ENCODE data around the gene VEGFC. TPM values are rescaled to one million over a fixed set of nuclear protein-coding genes. Genes with fewer than 3 reads are reported as not detected.

The VEGFC gene
- total RNA-seq, 2 donors from 2014 or later, result not detected

DNA sequence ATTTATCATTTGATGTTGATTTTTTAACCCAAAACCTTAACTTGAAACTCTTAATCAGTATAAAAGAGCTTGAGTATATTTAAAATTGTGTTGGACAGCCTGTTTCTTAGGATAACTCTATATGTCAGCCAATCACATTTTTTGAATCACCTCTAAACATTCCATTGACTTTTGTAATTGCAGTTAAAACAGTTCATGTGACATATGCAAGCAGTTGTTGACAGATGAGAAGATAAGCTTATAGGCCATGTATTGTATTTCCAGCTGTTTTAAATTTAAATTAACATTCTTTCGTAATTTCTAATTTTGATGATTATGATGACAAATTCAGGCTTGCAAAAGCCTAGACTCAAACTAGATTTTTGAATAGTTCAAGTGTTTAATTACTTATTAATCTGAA is 17.4 kb downstream of the VEGFC start:
- H3K4me3 Mint-ChIP-seq, result no peak overlapping the region

DNA sequence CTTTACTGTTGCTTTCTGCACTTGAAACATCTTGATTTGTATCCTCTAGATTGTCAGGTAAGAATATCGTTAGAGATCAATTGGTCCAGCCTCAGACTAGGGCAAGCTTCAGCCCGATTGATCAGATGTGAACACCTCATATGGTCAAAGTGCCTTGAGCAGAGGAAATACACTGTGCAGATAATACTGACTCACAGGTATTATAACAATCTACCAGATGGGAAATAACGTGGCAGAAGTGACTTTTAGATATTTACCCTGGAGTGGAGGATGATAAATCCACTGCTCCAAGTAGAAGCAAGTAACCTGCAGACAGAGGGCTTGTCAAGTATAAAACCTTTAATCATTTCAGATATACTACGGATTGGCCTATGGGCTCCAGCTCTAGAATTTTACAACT is 17.9 kb downstream of the VEGFC start:
- Mint-ChIP-seq H3K27ac (no peak overlapping the region), H3K4me1 (ENCODE audit: low read depth) (no peaks in the 10 kb centered on the region)

More for the DNA sequence above, 17.4 kb downstream of the VEGFC start:
- DNase-seq (no peak), ATAC-seq (replicated peaks in 1 of 2) (no peak)
- Mint-ChIP-seq H3K27me3 (ENCODE audit: low read depth) (no peaks in the 10 kb centered on the region), H3K9me3 (peaks cover 0 to 1% of the 10 kb centered on the region in 2 donors), H3K4me1 (ENCODE audit: low read depth) (no peaks in the 10 kb centered on the region), H3K27ac (no peak overlapping the region), H3K36me3 (ENCODE audit: insufficient read depth in 2 of 2) (no peaks in the 10 kb centered on the region)

DNA sequence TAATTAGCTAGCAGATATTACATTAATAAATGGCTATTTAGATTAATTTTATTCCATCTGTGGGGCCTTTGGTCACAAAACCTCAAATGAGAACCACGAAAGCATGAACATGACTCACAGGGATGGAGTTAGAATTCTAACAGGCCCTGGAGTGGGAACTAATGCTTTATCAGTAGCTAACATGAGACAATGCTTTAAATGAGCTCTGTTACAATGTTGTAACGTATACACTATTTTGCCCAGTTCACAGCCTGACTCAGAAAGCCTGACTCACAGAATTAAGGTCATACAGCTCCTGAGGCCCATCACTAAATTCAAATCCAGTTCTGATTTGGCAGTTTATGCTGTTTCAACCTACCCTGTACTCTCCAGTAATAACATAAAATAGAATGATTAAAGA is 23.2 kb downstream of the VEGFC start:
- no peak overlapping the region for H3K4me3 Mint-ChIP-seq
- no peaks in the 10 kb centered on the region for H3K36me3 Mint-ChIP-seq (ENCODE audit: insufficient read depth in 2 of 2)
- ATAC-seq (replicated peaks in 1 of 2) (no peak), DNase-seq (no peak)
- H3K9me3 Mint-ChIP-seq, result peaks cover 0 to 2% of the 10 kb centered on the region in 2 donors
- no peaks in the 10 kb centered on the region for H3K27me3 Mint-ChIP-seq (ENCODE audit: low read depth)
- H3K4me1 Mint-ChIP-seq (ENCODE audit: low read depth), result no peaks in the 10 kb centered on the region
- H3K27ac Mint-ChIP-seq, result no peak overlapping the region

More for the DNA sequence above, 17.9 kb downstream of the VEGFC start:
- ATAC-seq (replicated peaks in 1 of 2) (no peak), DNase-seq (no peak)
- Mint-ChIP-seq H3K9me3 (peaks cover 0 to 1% of the 10 kb centered on the region in 2 donors), H3K36me3 (ENCODE audit: insufficient read depth in 2 of 2) (no peaks in the 10 kb centered on the region), H3K4me3 (no peak overlapping the region), H3K27me3 (ENCODE audit: low read depth) (no peaks in the 10 kb centered on the region)

DNA sequence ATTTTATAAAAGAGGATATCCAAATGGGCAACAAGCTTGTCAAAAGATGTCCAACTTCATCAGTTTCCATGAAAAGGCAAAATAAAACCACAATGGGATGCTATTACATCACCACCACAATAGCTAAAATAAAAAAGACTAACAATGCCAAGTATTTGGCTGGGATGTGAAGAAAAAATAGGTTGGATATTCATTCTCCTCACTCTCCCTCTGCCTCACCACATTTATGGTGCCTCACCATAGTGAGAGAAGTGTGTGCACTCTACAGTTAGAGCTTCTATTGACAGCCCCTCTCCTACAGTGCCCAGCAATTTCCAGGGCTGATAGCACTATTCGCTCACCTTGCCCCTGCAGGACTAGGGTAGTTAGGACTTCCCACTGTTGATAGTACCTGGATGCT is 25.5 kb downstream of the VEGFC start:
- Mint-ChIP-seq H3K27me3 (ENCODE audit: low read depth) (no peaks in the 10 kb centered on the region), H3K4me3 (no peak overlapping the region), H3K9me3 (peaks cover 0 to 2% of the 10 kb centered on the region in 2 donors), H3K4me1 (ENCODE audit: low read depth) (no peaks in the 10 kb centered on the region), H3K27ac (no peak overlapping the region), H3K36me3 (ENCODE audit: insufficient read depth in 2 of 2) (no peaks in the 10 kb centered on the region)
- ATAC-seq (replicated peaks in 1 of 2), result no peak
- DNase-seq, result no peak

DNA sequence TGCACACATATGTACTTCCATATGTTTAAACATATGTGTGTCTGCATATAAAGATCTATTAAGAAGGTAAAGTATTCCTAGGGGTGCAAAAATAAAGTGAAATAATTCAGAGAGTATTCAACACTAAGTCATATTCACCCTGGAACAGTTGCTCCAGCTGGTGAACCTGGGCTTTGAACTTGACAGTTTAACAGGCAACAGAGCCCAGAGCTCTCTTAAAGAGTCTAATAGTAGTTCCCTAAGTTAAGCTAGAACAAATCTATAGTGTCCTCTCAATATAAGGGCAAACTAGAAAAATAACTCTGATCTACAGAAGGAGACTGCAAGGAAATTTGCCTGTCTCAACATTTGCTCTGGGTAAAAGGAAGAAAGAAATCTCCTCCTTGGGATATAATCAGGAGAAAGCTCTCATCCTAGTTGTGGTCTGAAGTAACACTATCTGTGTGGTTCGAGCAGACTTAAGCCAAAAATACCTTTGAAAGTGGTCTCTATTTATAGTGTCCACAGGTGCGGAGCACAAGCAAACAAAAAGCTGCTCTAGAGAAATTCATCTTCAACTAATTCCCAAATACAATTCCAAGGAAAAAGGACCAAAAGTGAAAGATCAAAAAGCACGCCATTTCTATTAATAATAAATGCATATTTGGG is 29.9 kb downstream of the VEGFC start:
- H3K9me3 Mint-ChIP-seq, result peaks cover 0 to 2% of the 10 kb centered on the region in 2 donors
- no peak overlapping the region for H3K4me3 Mint-ChIP-seq
- ATAC-seq (replicated peaks in 1 of 2) (no peak), DNase-seq (no peak)
- H3K36me3 Mint-ChIP-seq (ENCODE audit: insufficient read depth in 2 of 2), result peaks cover 0 to 2% of the 10 kb centered on the region in 2 donors
- H3K27me3 Mint-ChIP-seq (ENCODE audit: low read depth), result no peaks in the 10 kb centered on the region
- no peaks in the 10 kb centered on the region for H3K4me1 Mint-ChIP-seq (ENCODE audit: low read depth)
- H3K27ac Mint-ChIP-seq, result no peak overlapping the region

DNA sequence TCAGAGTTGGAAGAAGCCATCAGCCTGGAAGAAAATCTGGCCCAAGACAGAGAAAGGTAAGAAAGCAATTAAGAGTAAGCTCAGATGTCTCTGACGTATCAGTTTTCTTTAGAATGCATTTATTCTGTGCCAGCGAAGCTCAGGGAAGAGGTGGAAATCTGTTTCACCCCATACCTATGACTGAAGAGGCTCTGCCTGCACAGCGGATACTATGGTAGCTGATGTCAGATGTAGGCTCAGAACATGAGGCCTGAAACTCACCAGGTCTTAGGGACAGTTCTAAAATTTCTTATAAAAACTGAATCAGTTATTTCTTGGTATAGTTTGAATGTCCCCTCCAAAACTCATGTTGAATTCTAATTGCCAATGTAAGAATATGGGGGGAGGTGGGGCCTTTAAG is 30.9 kb downstream of the VEGFC start:
- Mint-ChIP-seq H3K27ac (no peak overlapping the region), H3K36me3 (ENCODE audit: insufficient read depth in 2 of 2) (peaks cover 0 to 2% of the 10 kb centered on the region in 2 donors), H3K4me3 (no peak overlapping the region), H3K4me1 (ENCODE audit: low read depth) (no peaks in the 10 kb centered on the region), H3K9me3 (peaks cover 0 to 2% of the 10 kb centered on the region in 2 donors), H3K27me3 (ENCODE audit: low read depth) (no peaks in the 10 kb centered on the region)
- no peak for ATAC-seq (replicated peaks in 1 of 2)
- no peak for DNase-seq

DNA sequence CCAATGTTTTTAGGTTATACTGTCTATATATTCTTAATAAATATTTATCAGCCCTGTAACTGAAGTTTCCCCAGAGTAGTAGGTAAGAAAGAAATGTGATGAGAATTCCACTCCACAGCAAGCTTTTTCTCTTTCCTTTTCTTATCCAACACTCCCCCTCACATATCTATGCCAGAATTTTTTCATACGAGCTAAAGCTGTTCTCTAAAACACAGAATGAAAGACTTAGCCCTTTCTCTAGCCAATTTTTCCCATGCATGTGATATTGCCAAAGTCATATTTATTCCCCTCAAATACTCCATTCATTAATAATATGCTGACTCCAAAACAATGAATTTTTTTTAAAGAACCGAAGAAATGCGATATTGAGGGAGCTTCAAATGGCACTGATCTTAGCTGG is 32.3 kb downstream of the VEGFC start:
- no peak overlapping the region for H3K27ac Mint-ChIP-seq
- H3K4me3 Mint-ChIP-seq, result no peak overlapping the region
- peaks cover 0 to 2% of the 10 kb centered on the region in 2 donors for H3K36me3 Mint-ChIP-seq (ENCODE audit: insufficient read depth in 2 of 2)
- H3K4me1 Mint-ChIP-seq (ENCODE audit: low read depth), result no peaks in the 10 kb centered on the region
- ATAC-seq (replicated peaks in 1 of 2) (no peak), DNase-seq (no peak)
- H3K27me3 Mint-ChIP-seq (ENCODE audit: low read depth), result no peaks in the 10 kb centered on the region
- H3K9me3 Mint-ChIP-seq, result no peaks in the 10 kb centered on the region

DNA sequence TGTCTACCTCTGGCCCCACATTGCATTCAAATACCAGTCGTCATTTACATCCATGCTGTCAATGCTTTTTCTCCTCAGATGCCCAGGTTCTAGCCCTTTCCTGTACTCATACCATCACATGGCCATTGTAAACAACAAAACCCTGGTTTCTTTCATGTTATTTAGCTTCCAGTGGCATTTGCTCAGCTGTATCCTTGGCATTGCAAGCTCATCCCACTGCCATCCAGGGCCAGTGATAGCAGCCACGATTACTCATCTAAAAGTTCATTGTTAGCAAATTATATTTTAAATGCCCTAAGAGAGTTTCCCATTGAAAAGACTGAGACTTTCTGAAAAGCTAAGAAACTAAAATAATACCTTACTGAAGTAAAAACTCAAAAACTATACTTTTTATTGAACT is 34.0 kb downstream of the VEGFC start:
- Mint-ChIP-seq H3K9me3 (no peaks in the 10 kb centered on the region), H3K27ac (no peak overlapping the region), H3K36me3 (ENCODE audit: insufficient read depth in 2 of 2) (peaks cover 0 to 2% of the 10 kb centered on the region in 2 donors), H3K4me3 (no peak overlapping the region), H3K27me3 (ENCODE audit: low read depth) (no peaks in the 10 kb centered on the region), H3K4me1 (ENCODE audit: low read depth) (no peaks in the 10 kb centered on the region)
- no peak for ATAC-seq (replicated peaks in 1 of 2)
- no peak for DNase-seq

DNA sequence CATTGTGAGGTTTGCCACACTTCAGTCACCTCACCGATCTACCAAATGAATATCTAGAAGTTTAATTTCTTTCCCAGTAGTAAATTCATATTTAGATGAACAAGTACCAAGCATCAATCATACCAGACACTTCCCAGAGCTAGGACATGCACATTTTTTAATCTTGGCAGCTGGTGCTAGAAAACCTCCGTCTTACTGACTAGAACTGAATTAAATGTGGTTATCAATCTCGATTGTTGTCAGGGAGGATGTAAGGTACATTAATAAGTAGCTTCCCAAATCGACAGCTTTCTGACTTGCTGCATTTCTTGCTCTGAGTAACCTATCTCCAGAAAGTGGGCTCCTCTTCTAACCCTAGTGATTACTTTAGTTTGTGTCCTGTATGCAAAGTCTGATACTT is 34.4 kb downstream of the VEGFC start:
- ATAC-seq (replicated peaks in 1 of 2), result no peak
- H3K27ac Mint-ChIP-seq, result no peak overlapping the region
- no peak for DNase-seq
- H3K4me3 Mint-ChIP-seq, result no peak overlapping the region
- H3K27me3 Mint-ChIP-seq (ENCODE audit: low read depth), result no peaks in the 10 kb centered on the region
- peaks cover 0 to 2% of the 10 kb centered on the region in 2 donors for H3K36me3 Mint-ChIP-seq (ENCODE audit: insufficient read depth in 2 of 2)
- H3K4me1 Mint-ChIP-seq (ENCODE audit: low read depth), result no peaks in the 10 kb centered on the region
- H3K9me3 Mint-ChIP-seq, result no peaks in the 10 kb centered on the region

DNA sequence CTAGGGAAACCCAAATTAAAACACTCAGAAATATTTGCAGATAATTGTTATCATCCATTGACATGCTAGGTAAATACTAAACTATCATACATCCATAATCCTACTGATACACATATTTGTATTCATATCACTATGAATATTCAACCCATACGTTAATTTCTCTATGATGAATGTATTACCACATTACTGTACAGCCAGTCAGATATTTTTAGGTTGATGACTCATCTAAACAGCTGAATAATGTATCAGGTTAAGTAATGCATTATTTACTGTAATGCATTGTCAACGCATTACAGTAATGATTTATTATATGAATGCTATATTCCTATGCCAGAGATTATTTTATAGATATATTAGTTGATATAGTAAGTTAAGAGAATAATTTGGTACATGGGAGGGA is 37.1 kb downstream of the VEGFC start:
- no peak overlapping the region for H3K4me3 Mint-ChIP-seq
- H3K36me3 Mint-ChIP-seq (ENCODE audit: insufficient read depth in 2 of 2), result peaks cover 0 to 2% of the 10 kb centered on the region in 2 donors
- no peaks in the 10 kb centered on the region for H3K9me3 Mint-ChIP-seq
- H3K4me1 Mint-ChIP-seq (ENCODE audit: low read depth), result no peaks in the 10 kb centered on the region
- no peaks in the 10 kb centered on the region for H3K27me3 Mint-ChIP-seq (ENCODE audit: low read depth)
- no peak overlapping the region for H3K27ac Mint-ChIP-seq
- ATAC-seq (replicated peaks in 1 of 2), result no peak
- DNase-seq, result no peak

DNA sequence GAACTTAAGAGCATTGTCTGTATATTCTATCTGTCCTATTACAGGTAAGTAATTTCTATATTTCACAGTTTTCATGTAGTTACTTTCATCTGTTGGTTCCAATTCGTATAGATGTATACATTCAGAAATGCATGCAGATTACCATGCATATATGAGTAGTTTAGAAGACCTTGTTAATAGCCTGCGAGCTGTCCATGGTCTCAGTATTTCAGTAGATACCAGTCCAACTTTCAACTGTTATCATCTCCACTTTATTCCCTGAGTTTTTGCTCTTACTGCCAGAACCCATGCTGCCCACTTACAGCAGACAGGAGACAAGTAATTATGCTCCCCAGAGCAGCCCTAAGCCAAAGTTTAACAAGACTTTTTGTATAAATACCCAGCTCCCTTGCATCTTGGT is 37.7 kb downstream of the VEGFC start:
- Mint-ChIP-seq H3K9me3 (no peaks in the 10 kb centered on the region), H3K36me3 (ENCODE audit: insufficient read depth in 2 of 2) (peaks cover 0 to 2% of the 10 kb centered on the region in 2 donors), H3K4me3 (no peak overlapping the region), H3K27ac (no peak overlapping the region), H3K4me1 (ENCODE audit: low read depth) (no peaks in the 10 kb centered on the region), H3K27me3 (ENCODE audit: low read depth) (no peaks in the 10 kb centered on the region)
- ATAC-seq (replicated peaks in 1 of 2) (no peak), DNase-seq (no peak)

DNA sequence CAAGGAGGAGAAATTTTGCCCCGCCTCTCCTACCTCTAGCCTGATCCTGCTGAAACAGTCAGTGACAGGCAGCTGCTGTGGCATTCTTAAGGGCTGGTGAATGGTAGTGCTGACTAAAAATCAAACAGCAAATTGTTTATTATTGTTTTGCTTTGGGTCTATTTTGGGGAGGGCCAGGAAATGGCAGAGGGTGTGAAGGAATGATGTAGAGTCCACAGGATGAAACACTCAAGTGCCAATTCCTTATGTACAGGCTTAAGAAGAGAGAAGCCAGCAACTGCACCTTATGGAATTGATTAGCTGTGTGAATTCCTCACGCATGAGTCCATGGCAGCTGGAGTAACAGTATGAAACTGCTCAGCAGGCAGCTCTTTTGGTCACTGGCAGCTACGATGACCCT is 39.7 kb downstream of the VEGFC start:
- no peak for DNase-seq
- Mint-ChIP-seq H3K27me3 (ENCODE audit: low read depth) (no peaks in the 10 kb centered on the region), H3K27ac (no peak overlapping the region), H3K9me3 (no peaks in the 10 kb centered on the region), H3K4me3 (no peak overlapping the region), H3K36me3 (ENCODE audit: insufficient read depth in 2 of 2) (no peaks in the 10 kb centered on the region), H3K4me1 (ENCODE audit: low read depth) (no peaks in the 10 kb centered on the region)
- ATAC-seq (replicated peaks in 1 of 2), result no peak

DNA sequence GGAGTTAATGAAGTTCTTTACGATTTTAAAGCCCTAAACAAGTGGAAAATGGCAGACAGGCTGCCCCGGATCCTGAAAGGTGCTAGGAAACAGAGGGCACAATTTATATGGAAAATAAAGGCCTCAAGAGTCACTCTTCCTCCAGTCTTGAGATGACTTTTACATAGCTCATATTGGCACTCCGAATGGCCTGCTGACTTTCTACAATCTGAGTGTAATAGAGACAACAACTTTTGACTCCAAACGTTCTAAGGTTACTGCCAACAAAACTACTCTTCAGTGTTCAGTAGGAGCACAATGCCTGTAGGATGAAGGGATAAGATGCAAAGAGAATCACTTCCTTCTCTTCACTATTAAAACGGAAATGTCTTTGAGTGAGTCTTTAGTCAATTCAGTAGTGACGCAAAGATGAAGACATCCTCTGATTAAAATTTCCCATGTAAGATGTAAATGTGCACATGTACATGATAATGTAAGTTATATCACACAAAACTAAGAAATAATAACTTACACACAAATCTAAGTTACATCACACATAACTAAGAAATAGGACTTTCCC is 40.5 kb downstream of the VEGFC start:
- Mint-ChIP-seq H3K36me3 (ENCODE audit: insufficient read depth in 2 of 2) (no peaks in the 10 kb centered on the region), H3K9me3 (no peaks in the 10 kb centered on the region), H3K27ac (no peak overlapping the region), H3K27me3 (ENCODE audit: low read depth) (no peaks in the 10 kb centered on the region), H3K4me3 (no peak overlapping the region), H3K4me1 (ENCODE audit: low read depth) (no peaks in the 10 kb centered on the region)
- no peak for DNase-seq
- ATAC-seq (replicated peaks in 1 of 2), result no peak

DNA sequence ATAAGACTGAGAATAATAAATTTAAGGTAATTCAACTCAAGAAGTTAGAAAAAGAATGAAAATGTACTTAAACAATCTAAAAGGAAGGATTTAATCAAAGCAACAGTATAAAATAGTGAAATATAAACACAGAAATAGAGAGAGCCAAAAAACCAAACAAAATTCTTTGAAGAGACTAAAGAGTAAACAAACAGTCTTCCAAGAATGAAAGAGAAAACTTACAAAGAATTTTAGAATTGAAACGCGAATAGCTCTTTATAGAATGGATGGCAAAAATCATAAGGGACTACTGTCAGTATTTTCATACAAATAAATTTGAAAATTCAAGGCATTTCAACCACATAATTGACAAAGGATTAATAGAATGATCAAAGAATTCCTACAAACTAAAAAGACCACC is 41.7 kb downstream of the VEGFC start:
- no peak for ATAC-seq (replicated peaks in 1 of 2)
- Mint-ChIP-seq H3K4me3 (no peak overlapping the region), H3K27ac (no peak overlapping the region), H3K27me3 (ENCODE audit: low read depth) (no peaks in the 10 kb centered on the region), H3K9me3 (peaks cover 0 to 3% of the 10 kb centered on the region in 2 donors), H3K4me1 (ENCODE audit: low read depth) (no peaks in the 10 kb centered on the region), H3K36me3 (ENCODE audit: insufficient read depth in 2 of 2) (no peaks in the 10 kb centered on the region)
- DNase-seq, result no peak

All from activated T-cell treated with anti-CD3 and anti-CD28 coated beads, Interleukin-2, amount 50 U/mL, for 72 hours (primary cell).